ENCODE data around the gene RGS11. TPM values are rescaled to one million over a fixed set of nuclear protein-coding genes. Genes with fewer than 3 reads are reported as not detected.

Gene RGS11
- total RNA-seq, 1 experiment from 2014 or later: 0.85 TPM

DNA sequence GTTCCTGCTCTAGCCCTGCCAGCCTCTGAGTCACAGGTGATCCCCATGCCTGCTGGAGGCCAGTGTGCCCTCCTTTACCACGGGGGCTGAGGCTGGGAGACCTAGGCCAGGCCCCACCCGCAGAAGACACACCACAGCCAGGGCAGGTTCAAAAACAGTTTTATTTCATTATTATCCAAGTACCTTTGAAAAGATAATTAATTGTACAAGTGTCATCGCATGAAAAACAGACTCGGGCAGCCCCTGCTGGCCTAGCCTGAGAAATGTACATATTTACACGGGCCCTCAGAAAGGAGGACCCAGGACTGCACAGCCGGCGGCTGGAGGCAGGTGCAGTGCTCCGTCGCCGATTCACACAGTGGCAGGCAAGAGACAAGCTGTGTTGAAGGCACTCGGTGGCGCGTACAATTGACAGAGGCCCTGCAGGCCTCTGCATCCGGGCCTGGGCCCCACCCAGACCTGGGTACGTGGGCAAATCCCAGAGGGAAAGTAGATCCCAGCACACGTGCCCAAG is 11.6 kb upstream of the RGS11 start:
- DNase-seq: no peak
- Mint-ChIP-seq H3K4me3 (ENCODE audit: low read depth, unreplicated experiment) (no peak overlapping the region), H3K27ac (ENCODE audit: unreplicated experiment) (no peak overlapping the region), H3K4me1 (ENCODE audit: low read depth, unreplicated experiment) (no peaks in the 10 kb centered on the region), H3K36me3 (ENCODE audit: insufficient read depth, unreplicated experiment) (peaks cover 56% of the 10 kb centered on the region), H3K27me3 (ENCODE audit: unreplicated experiment) (peaks cover 8% of the 10 kb centered on the region), H3K9me3 (ENCODE audit: low read depth, unreplicated experiment) (no peaks in the 10 kb centered on the region)
- TF ChIP-seq, protein P1, sequence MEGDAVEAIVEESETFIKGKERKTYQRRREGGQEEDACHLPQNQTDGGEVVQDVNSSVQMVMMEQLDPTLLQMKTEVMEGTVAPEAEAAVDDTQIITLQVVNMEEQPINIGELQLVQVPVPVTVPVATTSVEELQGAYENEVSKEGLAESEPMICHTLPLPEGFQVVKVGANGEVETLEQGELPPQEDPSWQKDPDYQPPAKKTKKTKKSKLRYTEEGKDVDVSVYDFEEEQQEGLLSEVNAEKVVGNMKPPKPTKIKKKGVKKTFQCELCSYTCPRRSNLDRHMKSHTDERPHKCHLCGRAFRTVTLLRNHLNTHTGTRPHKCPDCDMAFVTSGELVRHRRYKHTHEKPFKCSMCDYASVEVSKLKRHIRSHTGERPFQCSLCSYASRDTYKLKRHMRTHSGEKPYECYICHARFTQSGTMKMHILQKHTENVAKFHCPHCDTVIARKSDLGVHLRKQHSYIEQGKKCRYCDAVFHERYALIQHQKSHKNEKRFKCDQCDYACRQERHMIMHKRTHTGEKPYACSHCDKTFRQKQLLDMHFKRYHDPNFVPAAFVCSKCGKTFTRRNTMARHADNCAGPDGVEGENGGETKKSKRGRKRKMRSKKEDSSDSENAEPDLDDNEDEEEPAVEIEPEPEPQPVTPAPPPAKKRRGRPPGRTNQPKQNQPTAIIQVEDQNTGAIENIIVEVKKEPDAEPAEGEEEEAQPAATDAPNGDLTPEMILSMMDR (IDR thresholded peaks at IDR 0.05; ENCODE audit: unreplicated experiment): no peak
- CTCF ChIA-PET: interaction anchor here (1.1 kb wide), 1 partner anchor 66 kb away, joined by 3 read pairs; no protein-coding TSS in a partner anchor
- no TSS peak for BruUV-seq (replicated peaks)
- intact Hi-C loops (cut with micrococcal nuclease; ENCODE audit: unreplicated experiment): no loop called here

DNA sequence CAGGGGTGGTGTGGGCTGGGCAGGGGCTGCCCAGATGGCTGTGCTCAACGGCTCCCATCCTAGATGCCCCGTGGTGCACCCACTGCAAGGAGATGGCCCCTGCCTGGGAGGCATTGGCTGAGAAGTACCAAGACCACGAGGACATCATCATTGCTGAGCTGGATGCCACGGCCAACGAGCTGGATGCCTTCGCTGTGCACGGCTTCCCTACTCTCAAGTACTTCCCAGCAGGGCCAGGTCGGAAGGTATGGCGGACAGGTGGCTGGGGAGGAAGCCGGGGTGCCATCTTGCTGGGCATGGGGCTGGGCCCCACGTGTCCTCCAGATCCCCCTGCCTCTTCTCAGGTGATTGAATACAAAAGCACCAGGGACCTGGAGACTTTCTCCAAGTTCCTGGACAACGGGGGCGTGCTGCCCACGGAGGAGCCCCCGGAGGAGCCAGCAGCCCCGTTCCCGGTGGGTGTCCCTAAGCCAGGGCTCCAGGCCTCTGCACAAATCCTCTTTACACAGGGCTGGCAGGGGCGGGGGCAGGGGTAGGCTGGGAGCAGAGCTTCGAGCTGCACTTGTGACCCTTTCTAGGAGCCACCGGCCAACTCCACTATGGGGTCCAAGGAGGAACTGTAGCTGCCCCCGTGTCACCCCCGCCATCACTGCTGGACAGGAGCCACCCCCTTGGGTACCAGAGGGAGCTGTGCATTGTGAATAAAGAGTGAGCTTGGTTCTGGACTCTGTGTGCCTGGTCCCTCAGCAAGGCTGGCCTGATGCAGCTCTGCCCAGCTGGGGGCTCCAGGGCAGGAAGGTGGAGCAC is 10.9 kb upstream of the RGS11 start:
- intact Hi-C loops (cut with micrococcal nuclease; ENCODE audit: unreplicated experiment): no loop called here
- H3K27ac Mint-ChIP-seq (ENCODE audit: unreplicated experiment): no peak overlapping the region
- TF ChIP-seq, protein P1 (IDR thresholded peaks at IDR 0.05; ENCODE audit: unreplicated experiment): no peak
- BruUV-seq (replicated peaks): no TSS peak
- H3K36me3 Mint-ChIP-seq (ENCODE audit: insufficient read depth, unreplicated experiment): peaks cover 50% of the 10 kb centered on the region
- H3K9me3 Mint-ChIP-seq (ENCODE audit: low read depth, unreplicated experiment): no peaks in the 10 kb centered on the region
- DNase-seq: no peak
- H3K4me1 Mint-ChIP-seq (ENCODE audit: low read depth, unreplicated experiment): no peaks in the 10 kb centered on the region
- peaks cover 15% of the 10 kb centered on the region for H3K27me3 Mint-ChIP-seq (ENCODE audit: unreplicated experiment)
- no peak overlapping the region for H3K4me3 Mint-ChIP-seq (ENCODE audit: low read depth, unreplicated experiment)
- CTCF ChIA-PET: interaction anchor here (0.5 to 1.1 kb wide), 2 partner anchors 11 to 66 kb away, joined by 3 read pairs; partner anchors contain the start of gene RGS11

DNA sequence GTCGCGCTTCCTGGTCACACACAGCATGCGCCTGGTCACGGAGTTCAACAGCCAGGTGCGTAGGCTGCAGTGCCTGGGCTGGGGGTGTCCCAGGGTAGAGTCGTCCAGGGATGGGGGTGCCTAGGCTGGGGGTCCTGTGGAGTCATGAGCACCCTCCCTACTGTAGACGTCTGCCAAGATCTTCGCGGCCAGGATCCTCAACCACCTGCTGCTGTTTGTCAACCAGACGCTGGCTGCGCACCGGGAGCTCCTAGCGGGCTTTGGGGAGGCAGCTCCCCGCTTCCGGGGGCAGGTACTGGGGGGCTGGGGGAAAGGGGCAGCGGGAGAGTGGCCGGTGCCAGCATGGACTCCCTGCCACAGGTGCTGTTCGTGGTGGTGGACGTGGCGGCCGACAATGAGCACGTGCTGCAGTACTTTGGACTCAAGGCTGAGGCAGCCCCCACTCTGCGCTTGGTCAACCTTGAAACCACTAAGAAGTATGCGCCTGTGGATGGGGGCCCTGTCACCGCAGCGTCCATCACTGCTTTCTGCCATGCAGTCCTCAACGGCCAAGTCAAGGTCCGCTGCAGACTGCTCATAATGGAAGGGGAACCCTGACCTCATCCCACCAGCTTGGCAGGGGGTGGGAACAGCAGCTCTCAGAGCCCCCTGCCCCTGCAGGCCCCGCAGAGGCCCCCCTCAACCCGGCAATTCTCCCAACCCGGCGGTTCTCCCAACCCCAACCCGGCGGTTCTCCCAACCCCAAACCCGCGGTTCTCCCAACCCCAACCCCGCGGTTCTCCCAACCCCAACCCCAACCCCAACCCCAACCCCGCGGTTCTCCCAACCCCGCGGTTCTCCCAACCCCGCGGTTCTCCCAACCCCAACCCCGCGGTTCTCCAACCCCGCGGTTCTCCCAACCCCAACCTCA is 9.7 kb upstream of the RGS11 start:
- CTCF ChIA-PET: no interaction called here
- Mint-ChIP-seq H3K27ac (ENCODE audit: unreplicated experiment) (no peak overlapping the region), H3K9me3 (ENCODE audit: low read depth, unreplicated experiment) (no peaks in the 10 kb centered on the region), H3K27me3 (ENCODE audit: unreplicated experiment) (peaks cover 28% of the 10 kb centered on the region), H3K4me1 (ENCODE audit: low read depth, unreplicated experiment) (no peaks in the 10 kb centered on the region), H3K36me3 (ENCODE audit: insufficient read depth, unreplicated experiment) (peaks cover 37% of the 10 kb centered on the region), H3K4me3 (ENCODE audit: low read depth, unreplicated experiment) (no peak overlapping the region)
- intact Hi-C loops (cut with micrococcal nuclease; ENCODE audit: unreplicated experiment): no loop called here
- no TSS peak for BruUV-seq (replicated peaks)
- DNase-seq: no peak
- TF ChIP-seq, protein P1 (IDR thresholded peaks at IDR 0.05; ENCODE audit: unreplicated experiment): no peak

DNA sequence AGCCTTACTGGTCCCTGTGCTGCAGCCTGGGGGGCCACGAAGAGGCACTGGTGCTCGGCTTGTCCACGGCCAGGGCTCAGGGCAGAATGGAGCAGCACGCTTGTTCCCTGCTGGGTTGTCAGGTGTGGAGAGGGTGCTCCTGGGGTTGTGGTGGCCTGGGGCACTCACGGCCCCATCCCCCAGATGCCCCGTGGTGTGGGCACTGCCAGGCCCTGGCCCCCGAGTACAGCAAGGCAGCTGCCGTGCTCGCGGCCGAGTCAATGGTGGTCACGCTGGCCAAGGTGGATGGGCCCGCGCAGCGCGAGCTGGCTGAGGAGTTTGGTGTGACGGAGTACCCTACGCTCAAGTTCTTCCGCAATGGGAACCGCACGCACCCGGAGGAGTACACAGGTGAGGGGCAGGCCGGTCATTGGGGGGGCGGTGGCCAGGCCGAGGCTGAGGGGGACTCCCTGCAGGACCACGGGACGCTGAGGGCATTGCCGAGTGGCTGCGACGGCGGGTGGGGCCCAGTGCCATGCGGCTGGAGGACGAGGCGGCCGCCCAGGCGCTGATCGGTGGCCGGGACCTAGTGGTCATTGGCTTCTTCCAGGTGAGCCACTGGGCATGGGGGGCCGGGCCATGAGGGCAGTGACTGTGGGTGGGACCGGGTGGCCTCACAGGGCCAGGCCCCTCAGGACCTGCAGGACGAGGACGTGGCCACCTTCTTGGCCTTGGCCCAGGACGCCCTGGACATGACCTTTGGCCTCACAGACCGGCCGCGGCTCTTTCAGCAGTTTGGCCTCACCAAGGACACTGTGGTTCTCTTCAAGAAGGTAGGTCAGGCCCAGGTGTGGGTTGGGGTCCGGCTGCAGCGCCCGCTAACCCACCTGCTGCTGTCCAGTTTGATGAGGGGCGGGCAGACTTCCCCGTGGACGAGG is 8.7 kb upstream of the RGS11 start:
- no TSS peak for BruUV-seq (replicated peaks)
- Mint-ChIP-seq H3K4me1 (ENCODE audit: low read depth, unreplicated experiment) (peaks cover 1% of the 10 kb centered on the region), H3K4me3 (ENCODE audit: low read depth, unreplicated experiment) (no peak overlapping the region), H3K9me3 (ENCODE audit: low read depth, unreplicated experiment) (no peaks in the 10 kb centered on the region), H3K27ac (ENCODE audit: unreplicated experiment) (no peak overlapping the region), H3K36me3 (ENCODE audit: insufficient read depth, unreplicated experiment) (peaks cover 30% of the 10 kb centered on the region), H3K27me3 (ENCODE audit: unreplicated experiment) (peaks cover 28% of the 10 kb centered on the region)
- intact Hi-C loops (cut with micrococcal nuclease; ENCODE audit: unreplicated experiment): no loop called here
- no peak for DNase-seq
- TF ChIP-seq, protein P1 (IDR thresholded peaks at IDR 0.05; ENCODE audit: unreplicated experiment): no peak
- CTCF ChIA-PET: no interaction called here
